Stomach (tissue), 4 donors: ENCODE results near the gene SLC38A1.

Experiments
- EP300 ChIP-seq: sonication (generic); formaldehyde crosslinking; IDR thresholded peaks from one replicate; pipeline ENCODE4 v1.6.1; 2017; ENCODE audit warnings: antibody characterized with exemption
- POLR2A ChIP-seq, 4 donors: fragments of 450-650 bp; IDR thresholded peaks; one replicate each; pipeline ENCODE4 v1.6.1; 2016; ENCODE audit warnings: antibody characterized with exemption in 4 of 4, control low read depth in 2 of 4, mild to moderate bottlenecking in 1 of 4, moderate library complexity in 1 of 4
- POLR2AphosphoS5 ChIP-seq, 3 donors: sonication (generic); formaldehyde crosslinking; IDR thresholded peaks; one replicate each; pipeline ENCODE4 v1.6.1; 2016; ENCODE audit warnings: antibody characterized with exemption in 3 of 3
- TF ChIP-seq, protein P1 (sequence below), 7 experiments: fragments of 450-650 bp in 4 of 7; fragments of 200-600 bp in 3 of 7; sonication (generic) in 3 of 7; IDR thresholded peaks; one replicate each; pipeline ENCODE4 v1.5.1; 2016 to 2019; ENCODE audit warnings: antibody characterized with exemption in 7 of 7, control low read depth in 2 of 7, mild to moderate bottlenecking in 1 of 7

- TF ChIP-seq POLR2A (IDR thresholded peaks at IDR 0.05) = no peak
- TF ChIP-seq, protein P1, sequence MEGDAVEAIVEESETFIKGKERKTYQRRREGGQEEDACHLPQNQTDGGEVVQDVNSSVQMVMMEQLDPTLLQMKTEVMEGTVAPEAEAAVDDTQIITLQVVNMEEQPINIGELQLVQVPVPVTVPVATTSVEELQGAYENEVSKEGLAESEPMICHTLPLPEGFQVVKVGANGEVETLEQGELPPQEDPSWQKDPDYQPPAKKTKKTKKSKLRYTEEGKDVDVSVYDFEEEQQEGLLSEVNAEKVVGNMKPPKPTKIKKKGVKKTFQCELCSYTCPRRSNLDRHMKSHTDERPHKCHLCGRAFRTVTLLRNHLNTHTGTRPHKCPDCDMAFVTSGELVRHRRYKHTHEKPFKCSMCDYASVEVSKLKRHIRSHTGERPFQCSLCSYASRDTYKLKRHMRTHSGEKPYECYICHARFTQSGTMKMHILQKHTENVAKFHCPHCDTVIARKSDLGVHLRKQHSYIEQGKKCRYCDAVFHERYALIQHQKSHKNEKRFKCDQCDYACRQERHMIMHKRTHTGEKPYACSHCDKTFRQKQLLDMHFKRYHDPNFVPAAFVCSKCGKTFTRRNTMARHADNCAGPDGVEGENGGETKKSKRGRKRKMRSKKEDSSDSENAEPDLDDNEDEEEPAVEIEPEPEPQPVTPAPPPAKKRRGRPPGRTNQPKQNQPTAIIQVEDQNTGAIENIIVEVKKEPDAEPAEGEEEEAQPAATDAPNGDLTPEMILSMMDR (IDR thresholded peaks at IDR 0.05) = no peak
- TF ChIP-seq POLR2AphosphoS5 (IDR thresholded peaks at IDR 0.05) = peak in 1 of 3 donors; percentile 48
- no peak for TF ChIP-seq EP300
Observed at GRCh38 chr12:46266869-46267574, 1.8 kb downstream of the SLC38A1 start.
